Tibial artery (tissue), 4 donors: ENCODE results near the gene RNASE3.

Source experiments
- DNase-seq, 2 donors: peaks; one replicate each; pipeline ENCODE4 v3.0.0-alpha.2; 2019
- H3K27ac ChIP-seq, 2 donors: fragments of 200-600 bp; sonication (generic) in 1 of 2; 1 replicate in 1 of 2; 2 replicates in 1 of 2; pipeline ENCODE4 v1.5.1; 2018 to 2019; ENCODE audit warnings: mild to moderate bottlenecking in 1 of 2
- H3K27me3 ChIP-seq, 2 donors: fragments of 200-600 bp; sonication (generic) in 1 of 2; one replicate each; pipeline versions ENCODE4 v1.5.1 to v1.6.0; 2016 to 2019
- H3K36me3 ChIP-seq, 3 donors: fragments of 200-600 bp; sonication (generic) in 2 of 3; one replicate each; pipeline ENCODE4 v1.5.1; 2016 to 2019; ENCODE audit warnings: mild to moderate bottlenecking in 2 of 3
- H3K4me1 ChIP-seq, 4 donors: fragments of 200-600 bp; sonication (generic) in 2 of 4; 1 replicate in 3 of 4; 2 replicates in 1 of 4; pipeline ENCODE4 v1.5.1; 2016 to 2019
- H3K4me3 ChIP-seq, 2 donors: fragments of 200-600 bp; sonication (generic) in 1 of 2; 1 replicate in 1 of 2; 2 replicates in 1 of 2; pipeline ENCODE4 v1.5.1; 2018 to 2019; ENCODE audit warnings: mild to moderate bottlenecking in 2 of 2
- H3K9me3 ChIP-seq, 3 donors: fragments of 200-600 bp; sonication (generic) in 1 of 3; one replicate each; pipeline ENCODE4 v1.5.1; 2016 to 2019
- CTCF ChIP-seq, 2 experiments: fragments of 200-600 bp in 1 of 2; fragments of 450-650 bp in 1 of 2; IDR thresholded peaks; one replicate each; pipeline ENCODE4 v1.5.1; 2017 to 2019; ENCODE audit warnings: antibody characterized with exemption in 2 of 2, mild to moderate bottlenecking in 1 of 2, moderate library complexity in 1 of 2
- intact Hi-C: fragments of 100-400 bp; cut with DNase I; formaldehyde crosslinking; loops from one replicate; pipeline ENCODE4 v1.15.0; 2023; ENCODE audit warnings: low total_unique reads

Gene RNASE3

GRCh38 chr14:20855652-20856291 is 35.4 kb upstream of the RNASE3 start:
- intact Hi-C loops: loop anchor here (5.0 kb wide), 1 partner anchor 112 kb away; no protein-coding TSS in a partner anchor
- Histone ChIP-seq H3K27ac (no peak overlapping the region), H3K9me3 (no peaks in the 10 kb centered on the region), H3K27me3 (peaks cover 0 to 19% of the 10 kb centered on the region in 2 donors), H3K4me3 (no peak overlapping the region), H3K36me3 (no peaks in the 10 kb centered on the region), H3K4me1 (peaks cover 0 to 4% (median 2%) of the 10 kb centered on the region in 4 donors)
- peak in 1 of 2 donors; percentile 40 for DNase-seq
- peak; percentile 42 to 46 for TF ChIP-seq CTCF (IDR thresholded peaks at IDR 0.05)

GRCh38 chr14:20857207-20857606 is 34.0 kb upstream of the RNASE3 start:
- Histone ChIP-seq H3K4me1 (peaks cover 0 to 4% (median 2%) of the 10 kb centered on the region in 4 donors), H3K4me3 (no peak overlapping the region), H3K27ac (no peak overlapping the region), H3K9me3 (no peaks in the 10 kb centered on the region), H3K27me3 (peaks cover 0 to 19% of the 10 kb centered on the region in 2 donors), H3K36me3 (no peaks in the 10 kb centered on the region)
- DNase-seq: no peak
- intact Hi-C loops: loop anchor here (5.0 kb wide), 1 partner anchor 110 kb away; no protein-coding TSS in a partner anchor
- no peak for TF ChIP-seq CTCF (IDR thresholded peaks at IDR 0.05)

- H3K36me3 ChIP-seq: no peaks in the 10 kb centered on the region
- DNase-seq: peak; percentile 48 to 72
- no peak overlapping the region for H3K27ac ChIP-seq
- peaks cover 0 to 19% of the 10 kb centered on the region in 2 donors for H3K27me3 ChIP-seq
- peak; percentile 75 to 85 for TF ChIP-seq CTCF (IDR thresholded peaks at IDR 0.05)
- H3K4me1 ChIP-seq: peaks cover 0 to 4% (median 2%) of the 10 kb centered on the region in 4 donors
- no peaks in the 10 kb centered on the region for H3K9me3 ChIP-seq
- no peak overlapping the region for H3K4me3 ChIP-seq
- intact Hi-C loops: loop anchor here (5.0 kb wide), 1 partner anchor 110 kb away; no protein-coding TSS in a partner anchor
Measured at GRCh38 chr14:20857630-20858261, 33.4 kb upstream of the RNASE3 start.

GRCh38 chr14:20866194-20866593 is 25.0 kb upstream of the RNASE3 start:
- H3K27me3 ChIP-seq: peaks cover 0 to 12% of the 10 kb centered on the region in 2 donors
- no peak for TF ChIP-seq CTCF (IDR thresholded peaks at IDR 0.05)
- H3K4me1 ChIP-seq: no peaks in the 10 kb centered on the region
- no peaks in the 10 kb centered on the region for H3K9me3 ChIP-seq
- no peak for DNase-seq
- intact Hi-C loops: no loop called here
- no peak overlapping the region for H3K4me3 ChIP-seq
- no peak overlapping the region for H3K27ac ChIP-seq
- H3K36me3 ChIP-seq: no peaks in the 10 kb centered on the region

- Histone ChIP-seq H3K36me3 (no peaks in the 10 kb centered on the region), H3K4me3 (no peak overlapping the region), H3K4me1 (no peaks in the 10 kb centered on the region), H3K27ac (no peak overlapping the region), H3K27me3 (peaks cover 0 to 12% of the 10 kb centered on the region in 2 donors), H3K9me3 (no peaks in the 10 kb centered on the region)
- DNase-seq: no peak
- intact Hi-C loops: no loop called here
- no peak for TF ChIP-seq CTCF (IDR thresholded peaks at IDR 0.05)
Measured at GRCh38 chr14:20866963-20867362, 24.2 kb upstream of the RNASE3 start.
